A673 (cell line): Measurements from ENCODE around the gene FNBP1.

Source experiments
- EZH2 ChIP-seq: fragments of 200-600 bp; sonication (generic); IDR thresholded peaks from 2 replicates; pipeline ENCODE4 v1.6.1; 2017; ENCODE audit warnings: borderline replicate concordance, low read depth, mild to moderate bottlenecking, mixed read lengths, antibody characterized with exemption, low read length; ENCODE audit not compliant: poor library complexity, severe bottlenecking
- TF ChIP-seq, protein P1 (sequence below): fragments of 300-800, 200-600 bp; sonication (generic); conservative IDR thresholded peaks from 2 replicates; pipeline ENCODE4 v1.5.1; 2017; ENCODE audit warnings: low read depth, mild to moderate bottlenecking, antibody characterized with exemption, low read length, moderate library complexity, mixed read lengths

DNA sequence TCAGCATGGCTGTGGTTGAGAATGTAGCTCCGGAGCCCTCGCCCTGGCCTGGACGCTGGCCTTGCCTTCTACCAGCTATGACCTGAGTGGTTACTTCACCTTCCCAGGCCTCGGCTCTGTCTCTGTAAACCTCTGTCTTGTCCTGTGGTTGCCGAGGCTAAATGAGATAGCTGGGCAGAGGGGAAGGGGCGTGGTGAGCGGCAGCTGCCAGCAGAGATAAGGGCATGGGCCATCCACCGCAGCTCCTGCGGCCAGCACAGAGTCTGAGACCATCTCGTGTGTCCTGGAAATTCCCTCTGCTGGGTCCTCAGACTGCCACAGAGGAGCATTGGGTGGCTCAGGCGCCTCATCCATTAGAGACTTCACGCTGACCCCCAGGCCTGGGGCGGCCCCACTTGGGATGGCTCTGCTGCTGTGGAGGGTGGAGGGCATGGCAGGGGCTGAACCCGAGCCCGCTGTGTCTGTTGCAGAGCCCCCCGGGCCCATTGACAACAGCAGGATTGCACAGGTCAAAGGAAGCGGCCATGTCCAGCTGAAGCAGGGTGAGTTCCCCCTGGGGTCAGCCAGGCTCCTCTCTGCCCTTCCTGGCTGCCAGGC, 163.8 kb downstream of the FNBP1 start:
- TF ChIP-seq, protein P1, sequence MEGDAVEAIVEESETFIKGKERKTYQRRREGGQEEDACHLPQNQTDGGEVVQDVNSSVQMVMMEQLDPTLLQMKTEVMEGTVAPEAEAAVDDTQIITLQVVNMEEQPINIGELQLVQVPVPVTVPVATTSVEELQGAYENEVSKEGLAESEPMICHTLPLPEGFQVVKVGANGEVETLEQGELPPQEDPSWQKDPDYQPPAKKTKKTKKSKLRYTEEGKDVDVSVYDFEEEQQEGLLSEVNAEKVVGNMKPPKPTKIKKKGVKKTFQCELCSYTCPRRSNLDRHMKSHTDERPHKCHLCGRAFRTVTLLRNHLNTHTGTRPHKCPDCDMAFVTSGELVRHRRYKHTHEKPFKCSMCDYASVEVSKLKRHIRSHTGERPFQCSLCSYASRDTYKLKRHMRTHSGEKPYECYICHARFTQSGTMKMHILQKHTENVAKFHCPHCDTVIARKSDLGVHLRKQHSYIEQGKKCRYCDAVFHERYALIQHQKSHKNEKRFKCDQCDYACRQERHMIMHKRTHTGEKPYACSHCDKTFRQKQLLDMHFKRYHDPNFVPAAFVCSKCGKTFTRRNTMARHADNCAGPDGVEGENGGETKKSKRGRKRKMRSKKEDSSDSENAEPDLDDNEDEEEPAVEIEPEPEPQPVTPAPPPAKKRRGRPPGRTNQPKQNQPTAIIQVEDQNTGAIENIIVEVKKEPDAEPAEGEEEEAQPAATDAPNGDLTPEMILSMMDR, result no peak
- no peak for TF ChIP-seq EZH2
